ENCODE measurements around the gene KCNG2. TPM values are rescaled to one million over a fixed set of nuclear protein-coding genes. Genes with fewer than 3 reads are reported as not detected.

Gene KCNG2
- polyA plus RNA-seq, 1 donor from 2014 or later, result not detected

- Histone ChIP-seq H3K27me3 (ENCODE audit: insufficient read depth, low read depth, low read length) (no peaks in the 10 kb centered on the region), H3K4me3 (ENCODE audit: low read length) (no peak overlapping the region), H3K79me2 (replicated peaks; ENCODE audit: insufficient read depth, low read length) (no peaks in the 10 kb centered on the region), H3K9ac (ENCODE audit: low read length) (no peak overlapping the region), H3K9me2 (ENCODE audit: insufficient read depth, low read length) (no peaks in the 10 kb centered on the region), H2AFZ (ENCODE audit: low read depth, low read length) (no peak overlapping the region), H4K20me1 (ENCODE audit: insufficient read depth) (no peaks in the 10 kb centered on the region), H3K9me3 (ENCODE audit: low read length) (no peaks in the 10 kb centered on the region), H3F3A (ENCODE audit: insufficient read depth, low read length, poor library complexity, severe bottlenecking) (no peaks in the 10 kb centered on the region), H3K4me2 (ENCODE audit: low read length) (no peak overlapping the region), H3K36me3 (ENCODE audit: insufficient read depth, low read length) (no peaks in the 10 kb centered on the region), H3K27ac (ENCODE audit: low read length) (no peak overlapping the region)
- TF ChIP-seq SMC3 (conservative IDR thresholded peaks at IDR 0.05; ENCODE audit: poor library complexity), result no peak
- no peak for TF ChIP-seq CTCF (IDR thresholded peaks at IDR 0.05; ENCODE audit: poor library complexity, severe bottlenecking)
- TF ChIP-seq EZH2 (IDR thresholded peaks at IDR 0.05; ENCODE audit: borderline replicate concordance, insufficient read depth, low read length, poor library complexity, severe bottlenecking), result no peak
Measured at GRCh38 chr18:79754022-79754761, 43.5 kb upstream of the KCNG2 start.

- Histone ChIP-seq H3K4me2 (ENCODE audit: low read length) (no peak overlapping the region), H3K9me2 (ENCODE audit: insufficient read depth, low read length) (no peaks in the 10 kb centered on the region), H3K4me3 (ENCODE audit: low read length) (no peak overlapping the region), H3F3A (ENCODE audit: insufficient read depth, low read length, poor library complexity, severe bottlenecking) (no peaks in the 10 kb centered on the region), H3K9me3 (ENCODE audit: low read length) (no peaks in the 10 kb centered on the region), H3K27ac (ENCODE audit: low read length) (no peak overlapping the region), H3K79me2 (replicated peaks; ENCODE audit: insufficient read depth, low read length) (no peaks in the 10 kb centered on the region), H3K36me3 (ENCODE audit: insufficient read depth, low read length) (no peaks in the 10 kb centered on the region), H3K9ac (ENCODE audit: low read length) (no peak overlapping the region), H4K20me1 (ENCODE audit: insufficient read depth) (no peaks in the 10 kb centered on the region), H3K27me3 (ENCODE audit: insufficient read depth, low read depth, low read length) (no peaks in the 10 kb centered on the region), H2AFZ (ENCODE audit: low read depth, low read length) (no peak overlapping the region)
- TF ChIP-seq POLR2AphosphoS5 (IDR thresholded peaks at IDR 0.05), result no peak
- TF ChIP-seq REST (IDR thresholded peaks at IDR 0.05; ENCODE audit: borderline replicate concordance), result no peak
- TF ChIP-seq RAD21 (conservative IDR thresholded peaks at IDR 0.05), result no peak
- TF ChIP-seq MXI1 (conservative IDR thresholded peaks at IDR 0.05; ENCODE audit: poor library complexity, severe bottlenecking), result no peak
- TF ChIP-seq EZH2 (IDR thresholded peaks at IDR 0.05; ENCODE audit: borderline replicate concordance, insufficient read depth, low read length, poor library complexity, severe bottlenecking), result no peak
- TF ChIP-seq CTCF (IDR thresholded peaks at IDR 0.05; ENCODE audit: poor library complexity, severe bottlenecking), result no peak
- TF ChIP-seq TAF1 (IDR thresholded peaks at IDR 0.05; ENCODE audit: low read depth), result no peak
- TF ChIP-seq SMC3 (conservative IDR thresholded peaks at IDR 0.05; ENCODE audit: poor library complexity), result no peak
- TF ChIP-seq EP300 (conservative IDR thresholded peaks at IDR 0.05; ENCODE audit: poor library complexity, severe bottlenecking), result no peak
Measured at GRCh38 chr18:79754831-79755351, 42.8 kb upstream of the KCNG2 start.
